Activated CD4-positive, CD25-positive, alpha-beta regulatory T cell treated with anti-CD3 and anti-CD28 coated beads, Interleukin-2, amount 50 U/mL, for 24 hours (primary cell): ENCODE results near the gene TADA2B.
A peak's percentile ranks its signal among the peaks of the same experiment; 100 is the strongest.

Experiments used
- ATAC-seq, 2 donors: fragments of 150-1000 bp; cut with Tn5 transposase; one replicate each; pipeline ENCODE4 v1.10.0; 2021; ENCODE audit warnings: mild to moderate bottlenecking in 1 of 2, moderate library complexity in 1 of 2

Gene TADA2B

DNA sequence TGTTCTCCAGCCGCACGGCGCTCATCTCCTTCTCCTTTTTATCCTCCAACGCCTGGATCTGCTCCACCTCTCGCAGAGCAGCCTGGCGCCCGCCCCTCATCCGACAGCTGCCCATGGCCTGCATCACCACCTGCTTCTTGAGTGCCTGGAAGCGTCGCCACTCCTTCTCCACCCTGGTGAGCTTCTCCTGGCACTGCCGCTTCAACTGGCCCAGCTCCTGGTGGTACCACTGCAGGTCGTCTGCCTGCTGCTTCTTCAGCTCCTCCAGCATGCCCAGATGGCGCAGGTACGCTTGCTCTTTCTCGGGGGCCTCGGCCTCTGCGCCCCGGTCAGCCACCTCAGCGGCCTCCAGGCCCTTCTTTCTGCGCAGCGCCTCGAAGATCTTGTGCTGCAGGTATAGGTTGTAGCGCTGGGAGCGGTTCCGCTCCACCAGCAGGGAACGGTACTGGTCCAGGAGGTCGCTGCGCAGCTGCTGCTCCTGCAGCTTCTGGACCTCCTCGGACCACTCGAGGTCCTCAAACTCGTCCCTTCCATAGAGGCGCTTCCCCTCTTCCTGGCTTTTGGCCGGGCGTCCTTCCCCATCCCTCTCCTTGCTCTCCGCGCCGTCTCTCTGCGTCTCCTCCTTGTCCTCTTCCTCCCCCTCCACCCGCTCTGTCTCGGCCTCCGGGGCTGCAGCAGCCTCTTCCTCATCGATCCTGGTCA is 1.2 kb upstream of the TADA2B start:
- no peak for ATAC-seq

DNA sequence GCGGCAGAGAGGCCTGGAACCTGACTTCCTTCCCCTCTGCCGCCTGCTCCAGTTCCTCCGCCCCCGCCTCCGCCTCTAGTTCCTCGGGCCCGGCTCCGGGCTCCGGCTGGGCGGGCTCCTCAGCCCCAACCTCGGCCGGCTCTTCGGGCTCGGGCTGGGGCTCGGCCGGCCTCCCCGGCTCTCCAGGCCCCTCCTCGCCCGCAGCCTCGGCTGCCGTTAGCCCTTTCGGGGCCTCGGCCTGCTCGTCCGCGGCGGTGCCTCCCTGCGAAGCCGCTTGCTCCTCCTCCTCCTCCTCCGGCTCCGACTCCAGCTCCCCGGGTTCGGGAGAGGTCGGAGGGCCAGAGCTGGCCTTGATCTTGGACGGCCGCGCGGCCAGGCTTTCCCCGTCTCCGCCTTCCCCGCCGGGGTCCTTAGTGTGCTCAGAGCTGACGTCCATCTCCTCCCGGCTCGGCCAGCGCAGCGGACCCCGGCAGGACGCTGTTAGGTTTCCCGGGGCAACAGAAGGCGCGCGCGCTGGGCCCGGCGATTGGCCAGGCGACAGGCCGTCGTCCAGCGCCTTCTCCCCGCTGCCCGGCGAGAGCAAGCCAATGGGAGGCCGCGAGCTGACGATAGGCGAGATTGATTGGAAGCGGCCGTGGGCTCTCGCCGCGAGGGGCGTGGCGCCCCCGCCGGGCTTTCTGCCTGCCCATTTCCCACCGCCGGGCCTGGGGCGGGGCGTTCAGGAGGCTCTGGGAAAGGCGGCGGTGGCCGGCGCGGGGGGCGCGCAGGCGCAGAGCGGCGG is 479 bp upstream of the TADA2B start:
- peak; percentile 88 to 89 for ATAC-seq

DNA sequence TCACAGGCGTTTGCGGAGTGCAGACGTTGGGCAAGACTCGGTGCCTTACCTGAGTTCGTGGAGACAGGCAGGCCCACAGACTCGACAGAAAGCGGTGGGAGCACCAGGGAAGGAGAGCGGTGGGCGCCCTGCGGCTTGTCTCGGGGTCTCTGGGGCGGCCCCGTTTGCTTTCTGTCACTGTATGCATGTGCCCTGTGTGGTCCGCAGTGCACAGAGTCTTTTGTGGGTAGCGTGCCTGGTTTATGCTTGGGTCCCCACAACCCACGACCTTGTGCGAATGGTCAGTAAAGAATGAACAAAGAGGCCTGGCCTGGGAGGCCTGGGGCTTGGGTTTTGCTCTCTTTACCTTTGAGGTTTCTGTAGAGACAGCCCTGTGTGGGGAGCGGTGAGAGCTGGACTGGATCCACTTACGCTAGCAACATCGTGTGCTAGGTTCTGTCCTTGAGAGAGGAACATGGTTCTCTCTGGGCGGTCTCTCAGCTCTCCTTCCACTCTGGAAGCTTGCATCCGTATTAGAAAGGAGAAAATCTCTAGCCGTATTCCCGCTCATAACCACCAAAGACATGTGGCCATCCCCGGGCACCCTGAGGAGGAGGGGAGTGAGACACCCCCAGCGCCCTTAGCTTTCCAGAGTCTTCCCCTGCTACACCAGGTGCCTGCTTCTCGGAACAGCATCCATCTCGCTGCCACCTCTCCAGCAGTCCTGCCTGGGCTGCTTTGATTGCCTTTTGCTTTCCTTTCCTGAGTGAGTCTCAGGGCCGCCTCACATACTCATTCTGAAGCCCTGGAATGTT is 1.2 kb downstream of the TADA2B start:
- no peak for ATAC-seq

GRCh38 chr4:7045553-7045952 is 2.4 kb downstream of the TADA2B start:
- no peak for ATAC-seq

GRCh38 chr4:7045961-7046921 is 3.1 kb downstream of the TADA2B start:
- ATAC-seq, result no peak

DNA sequence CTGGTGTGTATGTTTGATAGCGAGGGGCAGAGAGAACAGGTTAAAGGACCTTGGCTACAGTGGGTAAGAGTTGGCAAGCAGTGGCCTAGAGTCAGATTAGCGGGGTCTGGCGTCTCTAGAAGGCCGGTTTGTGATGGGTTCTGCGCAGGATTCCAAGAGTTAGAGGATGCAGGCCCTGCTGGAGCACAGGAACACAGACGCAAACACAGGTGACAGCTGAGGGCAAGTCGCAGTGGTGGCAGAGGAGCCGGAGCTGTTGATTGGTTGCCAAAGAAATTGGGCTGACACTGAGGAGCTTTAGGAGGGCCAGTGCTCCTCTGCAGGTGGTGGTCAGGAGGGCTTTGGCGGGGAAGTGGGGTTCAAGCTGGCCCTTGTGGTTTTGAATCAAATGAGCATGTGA is 3.8 kb downstream of the TADA2B start:
- ATAC-seq, result no peak

GRCh38 chr4:7048642-7049041 is 5.5 kb downstream of the TADA2B start:
- ATAC-seq, result no peak

DNA sequence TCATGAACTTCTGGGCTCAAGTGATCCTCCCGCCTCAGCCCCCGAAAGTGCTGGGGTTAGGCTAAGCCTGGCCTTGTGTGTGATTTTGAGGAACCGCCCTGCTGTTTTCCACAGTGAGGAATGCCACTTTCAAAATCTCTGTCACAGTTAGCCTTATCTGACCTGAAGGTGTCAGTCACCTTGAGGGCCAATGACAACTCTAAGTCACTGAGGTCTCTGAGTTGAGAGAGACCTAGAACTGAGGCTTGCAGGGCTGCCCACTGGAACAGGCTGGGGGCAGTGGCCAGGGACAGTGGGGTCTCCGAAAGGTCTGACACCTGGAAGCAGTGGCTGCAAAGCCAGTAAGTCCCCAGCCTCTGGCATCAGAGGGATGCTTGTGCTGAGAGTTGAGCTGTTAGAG is 6.1 kb downstream of the TADA2B start:
- ATAC-seq, result no peak

DNA sequence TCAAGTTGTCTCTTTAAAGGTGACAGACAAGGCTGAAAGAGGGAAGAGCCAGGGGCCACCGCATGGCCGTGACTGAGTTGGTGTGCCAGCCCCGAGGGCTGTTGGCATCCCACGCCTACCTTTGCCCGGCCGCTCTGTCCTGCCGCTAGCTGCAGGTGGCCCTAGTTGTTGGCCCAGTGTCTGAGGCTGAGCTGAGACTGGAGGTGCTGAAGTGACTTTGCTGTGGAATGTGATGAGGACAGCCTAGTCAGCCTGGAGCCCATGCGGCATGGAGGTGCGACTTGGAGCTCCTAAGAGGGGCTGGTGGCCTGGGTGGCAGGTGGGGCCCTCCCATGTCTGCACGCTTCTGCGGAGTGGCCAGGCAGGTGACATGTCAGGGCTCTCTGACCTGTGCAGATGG is 6.6 kb downstream of the TADA2B start:
- ATAC-seq, result no peak

GRCh38 chr4:7050481-7051143 is 7.4 kb downstream of the TADA2B start:
- no peak for ATAC-seq

DNA sequence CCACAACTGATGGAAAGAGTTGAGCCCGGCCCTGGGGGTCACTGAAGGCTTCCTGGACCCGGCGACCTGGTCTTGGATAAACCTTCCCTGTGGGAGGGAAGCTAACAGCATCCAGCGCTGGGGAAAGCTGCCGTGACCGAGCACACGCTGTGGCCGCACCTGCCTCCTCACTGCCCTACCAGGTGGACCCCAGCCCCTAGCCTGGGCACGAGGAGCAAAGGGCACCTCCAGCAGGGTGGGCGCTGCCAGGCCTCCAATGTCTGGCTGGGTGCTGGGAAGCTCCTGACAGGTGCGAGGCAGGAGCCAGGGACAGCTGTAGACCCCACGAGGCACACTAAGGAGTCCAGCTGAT is 7.9 kb downstream of the TADA2B start:
- ATAC-seq, result no peak

DNA sequence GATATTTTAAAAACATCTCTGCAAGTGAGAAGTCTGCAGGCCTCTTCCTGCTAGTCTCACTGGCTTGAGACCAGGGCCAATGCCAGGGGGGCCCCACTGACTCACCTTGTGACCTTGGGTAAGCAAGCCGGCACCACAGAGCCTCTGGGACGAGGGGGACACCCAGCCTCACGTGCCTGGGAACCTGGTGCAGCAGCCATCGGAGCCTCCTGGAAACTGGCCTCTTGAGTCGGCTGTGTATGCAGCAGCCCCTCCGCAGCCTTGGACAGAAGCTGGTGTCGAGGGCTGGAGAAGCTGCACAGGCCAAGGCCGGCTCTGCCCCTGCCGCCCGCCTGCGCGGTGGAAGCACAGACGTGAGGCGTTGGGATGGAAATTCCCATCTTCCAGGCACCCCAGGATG is 8.7 kb downstream of the TADA2B start:
- ATAC-seq, result no peak

- ATAC-seq, result no peak
These were observed 9.1 kb downstream of the TADA2B start for GRCh38 chr4:7052313-7052712.

GRCh38 chr4:7052923-7053715 is 9.9 kb downstream of the TADA2B start:
- ATAC-seq, result no peak

- no peak for ATAC-seq
These were observed 11.1 kb downstream of the TADA2B start for GRCh38 chr4:7054106-7054880.

DNA sequence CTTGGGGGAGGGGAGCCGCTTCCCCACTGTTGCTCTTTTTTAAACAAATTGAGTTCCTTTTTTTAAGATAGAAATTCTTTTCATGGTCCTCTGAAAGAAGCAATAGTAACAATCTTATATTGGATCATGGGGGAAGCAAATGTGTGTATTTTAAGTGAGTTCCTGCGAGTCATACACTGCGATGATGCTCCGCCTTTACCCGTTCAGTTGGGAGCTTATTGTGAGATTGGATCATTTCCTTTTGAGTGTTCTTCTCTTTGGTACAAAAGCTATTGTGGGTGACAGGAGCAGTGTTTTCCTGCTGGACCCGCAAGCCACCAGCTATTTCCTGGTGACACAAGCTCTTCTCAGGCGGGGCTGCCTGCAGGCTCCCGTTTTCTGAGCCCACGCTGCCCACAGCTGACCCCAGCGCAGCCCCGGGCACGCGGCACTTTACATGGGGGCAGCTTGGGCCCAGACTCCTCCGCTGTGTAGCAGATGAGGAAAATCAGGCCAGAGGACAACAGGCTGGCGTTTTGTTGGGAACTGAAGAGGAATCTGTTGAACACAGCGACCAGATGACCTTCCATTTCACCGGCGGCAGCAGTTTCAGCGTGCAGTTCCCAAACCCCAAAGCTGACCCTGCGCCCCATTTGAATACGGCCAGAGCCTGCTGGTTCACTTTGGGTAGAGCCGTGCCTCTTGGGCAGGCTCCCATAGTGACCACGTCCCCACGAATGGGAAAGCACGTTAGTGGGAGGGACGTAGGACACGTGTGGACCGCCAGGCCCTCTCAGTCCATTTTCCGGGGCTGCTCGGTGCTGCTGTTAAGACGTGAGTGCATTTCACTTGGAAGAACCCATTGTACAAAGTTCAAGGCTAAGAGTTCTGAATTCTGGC is 12.2 kb downstream of the TADA2B start:
- ATAC-seq, result no peak

DNA sequence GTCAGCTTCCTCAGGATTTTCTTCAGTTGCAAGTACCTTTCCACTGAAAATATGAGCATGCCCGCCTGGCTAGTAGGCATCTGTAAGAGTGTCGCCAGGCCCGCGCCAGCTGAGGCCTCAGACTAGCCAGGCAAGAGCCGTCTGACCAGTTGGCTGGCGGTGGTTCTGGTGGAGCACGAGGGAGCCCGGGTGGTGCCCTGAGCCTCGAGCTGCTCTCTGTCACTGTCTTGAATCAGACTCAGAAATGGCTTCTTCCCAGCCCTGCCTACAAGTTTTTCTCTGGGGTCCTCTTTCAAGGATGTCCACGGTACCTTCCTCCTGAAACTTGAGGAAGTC is 12.8 kb downstream of the TADA2B start:
- ATAC-seq, result no peak

DNA sequence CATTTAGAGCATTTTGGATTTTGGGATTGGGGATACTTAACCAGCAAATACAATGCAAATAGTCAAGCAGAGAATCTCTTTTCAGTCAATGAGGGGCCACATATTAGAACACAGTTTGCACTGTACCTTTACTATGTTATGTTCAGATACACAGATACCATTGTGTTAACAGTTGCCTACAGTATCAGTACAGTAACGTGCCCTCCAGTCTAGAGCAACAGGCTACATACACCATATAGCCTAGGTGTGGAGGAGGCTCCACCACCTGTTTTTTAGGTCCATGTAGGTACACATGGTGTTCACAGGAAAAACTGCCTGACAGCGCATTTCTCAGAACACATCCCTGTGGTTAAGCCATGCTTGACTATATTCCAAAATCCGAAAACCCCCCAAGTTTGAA is 15.6 kb downstream of the TADA2B start:
- ATAC-seq, result no peak

DNA sequence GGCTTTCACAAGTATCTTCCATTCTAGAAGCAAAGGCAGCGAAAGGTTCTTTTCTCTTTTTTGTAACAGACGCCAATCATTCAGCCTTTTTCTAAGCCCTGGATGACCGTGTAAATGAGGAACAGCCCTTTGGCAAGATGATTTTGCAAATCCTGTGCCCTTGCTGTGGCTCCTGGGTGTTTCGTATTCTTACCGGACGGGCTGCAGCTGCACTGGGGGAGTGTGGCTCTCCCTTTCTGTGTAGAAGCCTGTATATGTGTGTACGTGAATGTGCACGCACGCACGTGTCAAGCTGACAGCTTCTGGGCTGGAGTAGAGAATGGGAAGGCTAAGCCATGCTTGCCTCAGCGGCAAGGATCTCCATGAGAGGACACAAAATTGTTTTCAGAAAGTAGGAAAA is 16.5 kb downstream of the TADA2B start:
- ATAC-seq, result no peak
